Activated T-cell treated with anti-CD3 and anti-CD28 coated beads, Interleukin-2, amount 50 U/mL, for 4 hours (primary cell): ENCODE results near the gene RHOD. TPM values are rescaled to one million over a fixed set of nuclear protein-coding genes. Genes with fewer than 3 reads are reported as not detected.

Experiments
- ATAC-seq, 2 donors: fragments of 200-7000 bp; cut with Tn5 transposase; one replicate each; pipeline ENCODE4 v1.10.0; 2021
- DNase-seq: peaks from one replicate; pipeline ENCODE4 v3.0.0-alpha.2; 2020
- H3K27me3 Mint-ChIP-seq: one replicate; pipeline ENCODE4 v1.8.0; 2021; ENCODE audit warnings: low read depth, mixed read lengths
- H3K36me3 Mint-ChIP-seq: one replicate; pipeline ENCODE4 v1.8.0; 2022; ENCODE audit warnings: mixed read lengths; ENCODE audit not compliant: insufficient read depth
- H3K4me1 Mint-ChIP-seq: one replicate; pipeline ENCODE4 v1.8.0; 2021; ENCODE audit warnings: low read depth, mixed read lengths
- H3K4me3 Mint-ChIP-seq: one replicate; pipeline ENCODE4 v1.8.0; 2021; ENCODE audit warnings: mild to moderate bottlenecking, moderate library complexity, mixed read lengths
- H3K9me3 Mint-ChIP-seq: one replicate; pipeline ENCODE4 v1.8.0; 2021; ENCODE audit warnings: mixed read lengths
- total RNA-seq, 3 donors: library from RNA; stranded (reverse); gene quantifications; one replicate each; pipeline ENCODE4 v1.2.1, GENCODE V29; 2021

RHOD gene
- total RNA-seq, 3 donors from 2014 or later: 0.35 to 1.1 (median 0.69) TPM

- ATAC-seq: peak in 1 of 2 donors; percentile 11
Observed at GRCh38 chr11:67099831-67100324, 43.2 kb downstream of the RHOD start.

DNA sequence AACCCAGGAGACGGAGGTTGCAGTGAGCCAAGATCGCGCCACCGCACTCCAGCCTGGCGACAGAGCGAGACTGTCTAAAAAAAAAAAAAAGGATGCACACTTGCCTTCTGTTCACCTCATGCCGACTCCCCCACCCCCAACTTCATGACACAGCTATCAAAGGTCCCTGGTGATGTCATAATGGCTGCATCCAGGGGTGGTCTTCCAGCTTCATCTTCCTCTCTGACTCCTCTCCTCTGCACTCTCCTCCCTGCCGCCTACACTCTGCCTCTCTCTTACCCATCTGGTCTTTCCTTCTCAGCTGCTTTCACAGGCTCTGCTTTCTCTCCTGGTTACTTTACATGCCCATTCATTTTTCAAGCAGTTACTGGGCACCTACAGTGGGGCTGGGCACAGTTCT is 46.0 kb downstream of the RHOD start:
- no peak for ATAC-seq
- Mint-ChIP-seq H3K9me3 (no peaks in the 10 kb centered on the region), H3K4me1 (peaks cover 28% of the 10 kb centered on the region), H3K27me3 (no peaks in the 10 kb centered on the region), H3K4me3 (no peak overlapping the region), H3K36me3 (no peaks in the 10 kb centered on the region)
- DNase-seq: no peak

More at GRCh38 chr11:67099831-67100324, 43.2 kb downstream of the RHOD start:
- no peak overlapping the region for H3K4me3 Mint-ChIP-seq
- no peaks in the 10 kb centered on the region for H3K9me3 Mint-ChIP-seq
- no peaks in the 10 kb centered on the region for H3K36me3 Mint-ChIP-seq
- H3K4me1 Mint-ChIP-seq: peaks cover 26% of the 10 kb centered on the region
- DNase-seq: no peak
- H3K27me3 Mint-ChIP-seq: no peaks in the 10 kb centered on the region

DNA sequence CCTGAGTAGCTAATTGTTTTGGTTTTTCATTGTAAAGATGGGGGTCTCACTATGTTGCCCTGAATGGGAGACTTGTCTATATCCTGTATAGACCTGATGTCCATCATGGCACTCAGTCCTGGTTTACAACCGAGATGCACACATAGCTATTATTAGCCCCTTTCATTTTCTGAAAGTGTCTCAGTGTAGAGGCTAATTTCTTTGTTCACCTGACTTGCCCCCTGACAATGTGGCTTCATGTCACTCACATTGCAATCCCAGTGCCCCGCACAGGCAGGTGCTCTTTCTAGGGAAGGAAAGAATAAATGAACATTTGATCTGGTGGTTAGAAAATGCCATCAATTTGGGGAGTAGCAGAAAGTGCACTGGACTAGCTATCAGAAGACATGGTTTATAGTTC is 49.3 kb downstream of the RHOD start:
- H3K4me3 Mint-ChIP-seq: no peak overlapping the region
- DNase-seq (no peak), ATAC-seq (no peak)
- no peaks in the 10 kb centered on the region for H3K27me3 Mint-ChIP-seq
- no peaks in the 10 kb centered on the region for H3K36me3 Mint-ChIP-seq
- H3K4me1 Mint-ChIP-seq: peaks cover 15% of the 10 kb centered on the region
- H3K9me3 Mint-ChIP-seq: no peaks in the 10 kb centered on the region

- Mint-ChIP-seq H3K9me3 (no peaks in the 10 kb centered on the region), H3K4me3 (no peak overlapping the region), H3K27me3 (no peaks in the 10 kb centered on the region), H3K36me3 (no peaks in the 10 kb centered on the region), H3K4me1 (peaks cover 6% of the 10 kb centered on the region)
- no peak for ATAC-seq
- no peak for DNase-seq
Observed at GRCh38 chr11:67111261-67111660, 54.6 kb downstream of the RHOD start.

DNA sequence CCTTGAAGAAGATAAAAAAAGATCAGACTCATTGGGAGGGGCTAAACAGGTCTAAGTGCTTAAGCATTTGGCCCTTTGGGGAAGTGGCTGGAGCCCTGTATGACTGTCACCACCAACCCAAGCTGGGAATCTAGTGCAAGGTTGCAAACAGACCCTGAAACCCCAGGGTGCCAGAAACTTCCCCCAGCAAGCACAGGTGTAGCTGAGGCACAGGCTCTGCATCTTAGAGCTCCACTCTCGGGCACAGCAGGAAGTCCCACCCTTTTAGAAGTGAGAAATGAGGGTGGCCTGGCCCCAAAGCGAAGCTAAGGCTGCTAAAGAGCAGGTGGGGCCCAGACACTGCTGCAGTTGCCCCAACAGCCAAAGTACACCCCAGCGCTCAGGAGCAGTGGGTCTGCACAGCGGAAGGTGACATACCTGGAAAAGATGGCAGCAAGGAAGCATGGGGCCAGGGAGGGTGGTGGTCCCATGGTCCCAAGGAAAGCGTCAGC is 56.6 kb downstream of the RHOD start:
- Mint-ChIP-seq H3K27me3 (no peaks in the 10 kb centered on the region), H3K4me1 (peaks cover 14% of the 10 kb centered on the region), H3K4me3 (no peak overlapping the region), H3K9me3 (no peaks in the 10 kb centered on the region), H3K36me3 (no peaks in the 10 kb centered on the region)
- ATAC-seq (peak in 1 of 2 donors; percentile 11), DNase-seq (no peak)

- no peaks in the 10 kb centered on the region for H3K36me3 Mint-ChIP-seq
- peaks cover 14% of the 10 kb centered on the region for H3K4me1 Mint-ChIP-seq
- H3K9me3 Mint-ChIP-seq: no peaks in the 10 kb centered on the region
- ATAC-seq (no peak), DNase-seq (no peak)
- H3K27me3 Mint-ChIP-seq: no peaks in the 10 kb centered on the region
- no peak overlapping the region for H3K4me3 Mint-ChIP-seq
Observed at GRCh38 chr11:67114275-67114896, 57.7 kb downstream of the RHOD start.

GRCh38 chr11:67116758-67117105 is 60.1 kb downstream of the RHOD start:
- Mint-ChIP-seq H3K27me3 (no peaks in the 10 kb centered on the region), H3K4me3 (no peak overlapping the region), H3K36me3 (peaks cover 4% of the 10 kb centered on the region), H3K4me1 (peaks cover 21% of the 10 kb centered on the region), H3K9me3 (no peaks in the 10 kb centered on the region)
- DNase-seq: no peak
- ATAC-seq: no peak

DNA sequence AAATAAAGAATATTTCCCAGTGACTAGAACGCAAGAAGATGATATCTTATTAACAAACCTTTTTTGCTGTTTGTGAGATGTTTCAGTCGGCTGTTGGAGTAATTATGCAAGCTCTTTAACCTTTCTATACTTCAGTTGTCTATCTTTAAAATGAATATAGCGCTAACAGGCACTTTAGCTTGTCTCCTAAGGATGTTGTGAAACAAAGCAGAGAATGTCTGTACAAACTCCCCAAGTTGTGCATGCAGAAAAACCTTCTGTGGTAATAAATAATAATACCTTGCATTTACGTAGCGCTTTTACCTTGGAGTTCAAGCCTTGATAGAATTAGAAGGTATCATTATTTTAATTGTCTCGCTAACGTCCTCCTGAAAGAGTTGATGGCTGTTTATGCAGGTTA is 60.5 kb downstream of the RHOD start:
- Mint-ChIP-seq H3K4me1 (peaks cover 25% of the 10 kb centered on the region), H3K9me3 (no peaks in the 10 kb centered on the region), H3K4me3 (peak overlapping the region; percentile 77), H3K36me3 (peaks cover 4% of the 10 kb centered on the region), H3K27me3 (no peaks in the 10 kb centered on the region)
- no peak for ATAC-seq
- no peak for DNase-seq

- peak; percentile 28 for DNase-seq
- H3K9me3 Mint-ChIP-seq: no peaks in the 10 kb centered on the region
- no peaks in the 10 kb centered on the region for H3K27me3 Mint-ChIP-seq
- H3K4me1 Mint-ChIP-seq: peaks cover 28% of the 10 kb centered on the region
- peak overlapping the region; percentile 77 for H3K4me3 Mint-ChIP-seq
- peaks cover 4% of the 10 kb centered on the region for H3K36me3 Mint-ChIP-seq
- ATAC-seq: peak; percentile 1 to 4
Observed at GRCh38 chr11:67117672-67118180, 61.1 kb downstream of the RHOD start.

GRCh38 chr11:67118181-67118766 is 61.6 kb downstream of the RHOD start:
- Mint-ChIP-seq H3K36me3 (peaks cover 4% of the 10 kb centered on the region), H3K9me3 (no peaks in the 10 kb centered on the region), H3K4me1 (peaks cover 29% of the 10 kb centered on the region), H3K4me3 (peak overlapping the region; percentile 76), H3K27me3 (no peaks in the 10 kb centered on the region)
- DNase-seq (peak; percentile 43), ATAC-seq (peak; percentile 32 to 41)

GRCh38 chr11:67118801-67119584 is 62.3 kb downstream of the RHOD start, which contains the start of gene KDM2A:
Gene KDM2A (plus strand): TSS chr11:67119263. CDS start chr11:67121317, 2,054 bp downstream.
- no peaks in the 10 kb centered on the region for H3K9me3 Mint-ChIP-seq
- H3K4me1 Mint-ChIP-seq: peaks cover 28% of the 10 kb centered on the region
- H3K4me3 Mint-ChIP-seq: peak within 1 kb of the TSS; percentile 98
- ATAC-seq: peak; percentile 80 to 86
- DNase-seq: peak; percentile 98
- no peaks in the 10 kb centered on the region for H3K27me3 Mint-ChIP-seq
- peaks cover 4% of the 10 kb centered on the region for H3K36me3 Mint-ChIP-seq

DNA sequence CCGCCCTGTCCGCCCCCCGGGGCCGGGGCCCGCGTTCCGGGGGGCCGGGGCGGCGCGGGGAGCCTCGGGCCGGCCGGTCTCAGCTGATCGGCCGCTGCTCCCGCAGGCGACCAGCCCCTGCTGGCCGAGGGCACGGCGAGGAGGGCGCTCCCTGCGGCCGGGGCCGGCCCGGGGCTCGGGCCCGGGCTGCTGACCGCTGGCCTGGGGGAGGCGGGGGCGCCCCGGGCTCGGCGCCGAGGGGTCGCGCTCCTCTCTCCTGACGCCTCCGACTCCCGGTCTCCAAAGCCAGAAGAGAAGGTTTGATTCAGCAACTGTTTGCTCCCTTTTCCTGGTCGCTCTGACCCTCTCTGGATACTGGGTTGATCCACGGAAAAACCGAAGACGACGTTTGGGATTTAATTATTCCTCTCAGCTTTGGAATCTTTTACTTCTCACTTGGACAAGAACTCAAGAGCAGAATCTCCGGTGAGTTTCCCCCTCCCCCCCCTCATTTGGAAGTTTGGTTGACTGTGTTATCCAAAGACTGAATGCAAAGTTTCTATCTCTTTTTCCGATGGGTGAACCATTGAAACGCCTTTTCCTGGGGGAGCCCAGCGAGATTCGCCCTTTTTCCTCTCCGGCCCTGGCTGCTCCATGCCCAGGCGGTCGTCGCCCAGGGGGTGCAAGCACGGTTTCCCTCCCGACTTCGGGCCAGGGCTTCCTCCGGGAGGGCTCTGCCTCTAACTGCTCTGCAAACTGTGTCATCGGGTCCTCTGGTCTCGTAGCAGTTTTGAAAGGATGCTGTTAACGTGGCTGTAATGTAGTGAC is 63.1 kb downstream of the RHOD start:
- Mint-ChIP-seq H3K36me3 (peaks cover 4% of the 10 kb centered on the region), H3K4me1 (peaks cover 28% of the 10 kb centered on the region), H3K9me3 (no peaks in the 10 kb centered on the region), H3K27me3 (no peaks in the 10 kb centered on the region), H3K4me3 (peak overlapping the region; percentile 98)
- peak; percentile 11 for DNase-seq
- no peak for ATAC-seq

- H3K9me3 Mint-ChIP-seq: no peaks in the 10 kb centered on the region
- no peak for DNase-seq
- H3K36me3 Mint-ChIP-seq: peaks cover 4% of the 10 kb centered on the region
- peak overlapping the region; percentile 98 for H3K4me3 Mint-ChIP-seq
- peaks cover 28% of the 10 kb centered on the region for H3K4me1 Mint-ChIP-seq
- ATAC-seq: no peak
- H3K27me3 Mint-ChIP-seq: no peaks in the 10 kb centered on the region
Observed at GRCh38 chr11:67120456-67120855, 63.8 kb downstream of the RHOD start.
